A673 (cell line): ENCODE measurements around the gene LUZP4.

ENCODE experiments used
- CTCF ChIP-seq: fragments of 300-800, 200-600 bp; sonication (generic); conservative IDR thresholded peaks from 2 replicates; pipeline ENCODE4 v1.5.1; 2017; ENCODE audit warnings: low read depth, mild to moderate bottlenecking, antibody characterized with exemption, low read length, moderate library complexity, mixed read lengths
- EZH2 ChIP-seq: fragments of 200-600 bp; sonication (generic); IDR thresholded peaks from 2 replicates; pipeline ENCODE4 v1.6.1; 2017; ENCODE audit warnings: borderline replicate concordance, low read depth, mild to moderate bottlenecking, mixed read lengths, antibody characterized with exemption, low read length; ENCODE audit not compliant: poor library complexity, severe bottlenecking

GRCh38 chrX:115255003-115255402 is 34.5 kb upstream of the LUZP4 start:
- TF ChIP-seq CTCF: no peak
- no peak for TF ChIP-seq EZH2
